NAMALWA (cell line): ENCODE data around the gene MTHFD1L.

Source experiments
- DNase-seq: peaks from one replicate; pipeline ENCODE4 v3.0.0-alpha.2; 2015; ENCODE audit warnings: low spot score

Gene MTHFD1L

GRCh38 chr6:150866147-150866990 is 867 bp downstream of the MTHFD1L start:
- DNase-seq, result peak; percentile 86

- DNase-seq, result peak; percentile 25
These were observed 1.5 kb downstream of the MTHFD1L start for GRCh38 chr6:150866991-150867501.

GRCh38 chr6:150868759-150869158 is 3.3 kb downstream of the MTHFD1L start:
- no peak for DNase-seq

- no peak for DNase-seq
These were observed 8.7 kb downstream of the MTHFD1L start for GRCh38 chr6:150874179-150874578.

GRCh38 chr6:150875841-150876240 is 10.3 kb downstream of the MTHFD1L start:
- no peak for DNase-seq

- DNase-seq, result no peak
These were observed 11.1 kb downstream of the MTHFD1L start for GRCh38 chr6:150876598-150876997.

GRCh38 chr6:150877928-150878327 is 12.4 kb downstream of the MTHFD1L start:
- no peak for DNase-seq

- DNase-seq, result no peak
These were observed 13.1 kb downstream of the MTHFD1L start for GRCh38 chr6:150878347-150879213.

GRCh38 chr6:150880336-150880735 is 14.8 kb downstream of the MTHFD1L start:
- DNase-seq, result no peak

GRCh38 chr6:150881911-150882481 is 16.5 kb downstream of the MTHFD1L start:
- no peak for DNase-seq

- DNase-seq, result no peak
These were observed 18.0 kb downstream of the MTHFD1L start for GRCh38 chr6:150883521-150883920.

GRCh38 chr6:150886155-150886554 is 20.7 kb downstream of the MTHFD1L start:
- no peak for DNase-seq

- DNase-seq, result no peak
These were observed 22.6 kb downstream of the MTHFD1L start for GRCh38 chr6:150887978-150888563.

GRCh38 chr6:150890346-150890745 is 24.8 kb downstream of the MTHFD1L start:
- no peak for DNase-seq

- peak; percentile 82 for DNase-seq
These were observed 26.5 kb downstream of the MTHFD1L start for GRCh38 chr6:150891888-150892485.

GRCh38 chr6:150894191-150894744 is 28.8 kb downstream of the MTHFD1L start:
- no peak for DNase-seq

- DNase-seq, result no peak
These were observed 29.5 kb downstream of the MTHFD1L start for GRCh38 chr6:150894935-150895552.

GRCh38 chr6:150895928-150896632 is 30.6 kb downstream of the MTHFD1L start:
- DNase-seq, result no peak

- DNase-seq, result no peak
These were observed 32.0 kb downstream of the MTHFD1L start for GRCh38 chr6:150897400-150897943.
